HFFc6 (cell line): Measurements from ENCODE around the gene NLGN1. TPM values are rescaled to one million over a fixed set of nuclear protein-coding genes. Genes with fewer than 3 reads are reported as not detected.

ENCODE experiments used
- DNase-seq: peaks from one replicate; pipeline ENCODE4 v3.0.0-alpha.2; 2018
- H3K27ac Mint-ChIP-seq: 2 replicates; pipeline ENCODE4 v1.8.0; 2020; ENCODE audit warnings: mild to moderate bottlenecking, mixed read lengths
- H3K27me3 Mint-ChIP-seq: 2 replicates; pipeline ENCODE4 v1.8.0; 2021; ENCODE audit warnings: mild to moderate bottlenecking, moderate library complexity, mixed read lengths; ENCODE audit not compliant: insufficient read depth
- H3K36me3 Mint-ChIP-seq: 2 replicates; pipeline ENCODE4 v1.8.0; 2021; ENCODE audit warnings: low read depth, mixed read lengths
- H3K4me1 Mint-ChIP-seq: 2 replicates; pipeline ENCODE4 v1.8.0; 2020; ENCODE audit warnings: low read depth, mixed read lengths
- H3K4me3 Mint-ChIP-seq: 2 replicates; pipeline ENCODE4 v1.8.0; 2020; ENCODE audit warnings: mild to moderate bottlenecking, moderate library complexity, mixed read lengths
- H3K9me3 Mint-ChIP-seq: 2 replicates; pipeline ENCODE4 v1.8.0; 2020; ENCODE audit warnings: mild to moderate bottlenecking, mixed read lengths
- total RNA-seq, 6 experiments: library from RNA; stranded (reverse); fragmentation: NEBNext Ultra II Directional; extraction: Animal tissue kit (Norgen Biotek cat#: 25700); gene quantifications; 2 replicates in 1 of 6; 3 replicates in 5 of 6; pipeline ENCODE4 v1.2.3, GENCODE V29; 2021
- TF ChIP-seq, protein P1 (sequence below): fragments of 200-600 bp; sonication (generic); IDR thresholded peaks from 2 replicates; pipeline ENCODE4 v1.5.0; 2021; ENCODE audit warnings: antibody characterized with exemption, mild to moderate bottlenecking

The NLGN1 gene
- total RNA-seq, 6 experiments from 2014 or later, result 10.0 to 17.2 (median 15.7) TPM

DNA sequence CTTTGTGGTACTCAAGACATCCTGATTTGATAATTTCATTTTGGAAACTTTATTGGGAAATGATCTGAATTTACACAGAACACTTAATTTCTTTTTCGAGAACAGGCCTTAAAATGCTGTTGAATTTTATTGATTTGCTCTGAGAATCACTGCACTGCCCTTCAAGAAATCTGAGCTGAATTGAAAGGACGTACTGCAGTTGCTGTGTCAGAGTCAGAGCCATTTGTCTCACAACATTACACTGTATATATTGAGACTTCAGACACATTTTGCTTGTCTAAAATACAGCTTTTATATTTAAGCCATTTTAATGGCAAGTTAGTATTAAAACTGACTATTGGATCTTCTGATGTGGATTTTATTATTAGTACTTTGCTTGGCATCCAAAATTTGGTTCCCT lies 504.1 kb downstream of the NLGN1 start:
- TF ChIP-seq, protein P1, sequence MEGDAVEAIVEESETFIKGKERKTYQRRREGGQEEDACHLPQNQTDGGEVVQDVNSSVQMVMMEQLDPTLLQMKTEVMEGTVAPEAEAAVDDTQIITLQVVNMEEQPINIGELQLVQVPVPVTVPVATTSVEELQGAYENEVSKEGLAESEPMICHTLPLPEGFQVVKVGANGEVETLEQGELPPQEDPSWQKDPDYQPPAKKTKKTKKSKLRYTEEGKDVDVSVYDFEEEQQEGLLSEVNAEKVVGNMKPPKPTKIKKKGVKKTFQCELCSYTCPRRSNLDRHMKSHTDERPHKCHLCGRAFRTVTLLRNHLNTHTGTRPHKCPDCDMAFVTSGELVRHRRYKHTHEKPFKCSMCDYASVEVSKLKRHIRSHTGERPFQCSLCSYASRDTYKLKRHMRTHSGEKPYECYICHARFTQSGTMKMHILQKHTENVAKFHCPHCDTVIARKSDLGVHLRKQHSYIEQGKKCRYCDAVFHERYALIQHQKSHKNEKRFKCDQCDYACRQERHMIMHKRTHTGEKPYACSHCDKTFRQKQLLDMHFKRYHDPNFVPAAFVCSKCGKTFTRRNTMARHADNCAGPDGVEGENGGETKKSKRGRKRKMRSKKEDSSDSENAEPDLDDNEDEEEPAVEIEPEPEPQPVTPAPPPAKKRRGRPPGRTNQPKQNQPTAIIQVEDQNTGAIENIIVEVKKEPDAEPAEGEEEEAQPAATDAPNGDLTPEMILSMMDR, result no peak
- no peaks in the 10 kb centered on the region for H3K9me3 Mint-ChIP-seq
- no peak overlapping the region for H3K4me3 Mint-ChIP-seq
- DNase-seq, result no peak
- H3K27me3 Mint-ChIP-seq, result no peaks in the 10 kb centered on the region
- H3K27ac Mint-ChIP-seq, result no peak overlapping the region
- H3K36me3 Mint-ChIP-seq, result no peaks in the 10 kb centered on the region
- peaks cover 41% of the 10 kb centered on the region for H3K4me1 Mint-ChIP-seq

DNA sequence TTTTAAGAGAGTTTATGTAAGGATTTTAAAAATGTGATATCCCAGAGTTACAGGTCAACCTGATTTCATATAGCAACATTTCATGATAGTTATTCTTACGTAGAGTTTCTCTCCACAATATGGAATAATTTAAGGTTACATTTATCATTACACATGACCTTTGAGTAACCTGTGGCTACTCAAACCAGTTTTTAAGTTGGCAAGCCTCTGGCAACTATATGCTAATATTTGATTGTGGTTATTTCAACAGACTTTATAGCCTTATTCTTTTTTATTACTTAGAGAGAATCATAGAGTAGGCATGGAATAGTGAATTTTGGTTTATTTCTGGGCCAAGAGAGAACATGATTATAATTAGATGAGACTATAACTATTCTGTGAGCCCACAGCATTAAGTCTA lies 504.9 kb downstream of the NLGN1 start:
- H3K4me1 Mint-ChIP-seq, result peaks cover 37% of the 10 kb centered on the region
- no peaks in the 10 kb centered on the region for H3K9me3 Mint-ChIP-seq
- DNase-seq, result no peak
- peak overlapping the region; percentile 68 for H3K27ac Mint-ChIP-seq
- H3K27me3 Mint-ChIP-seq, result no peaks in the 10 kb centered on the region
- no peaks in the 10 kb centered on the region for H3K36me3 Mint-ChIP-seq
- H3K4me3 Mint-ChIP-seq, result no peak overlapping the region
- TF ChIP-seq, protein P1, result no peak

DNA sequence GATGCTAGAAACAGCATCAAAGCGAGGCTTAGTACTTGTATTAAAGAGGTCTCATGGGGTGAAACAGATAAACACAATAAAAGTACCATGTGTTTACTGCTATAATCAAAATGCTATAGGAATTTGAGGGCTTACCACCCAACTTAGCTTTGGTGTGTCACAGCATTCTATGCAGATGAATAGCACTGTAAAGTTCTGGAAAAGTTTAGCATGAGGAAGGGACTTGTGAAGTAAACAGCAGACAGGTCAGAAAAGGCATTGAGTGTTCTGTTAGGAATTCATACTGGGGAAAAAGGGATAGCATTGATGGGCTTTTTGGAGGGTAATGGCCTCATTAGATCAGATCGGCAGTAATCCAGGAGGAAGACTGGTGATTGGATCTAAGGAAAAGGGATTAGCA lies 505.3 kb downstream of the NLGN1 start:
- Mint-ChIP-seq H3K27ac (peak overlapping the region; percentile 68), H3K4me3 (peak overlapping the region; percentile 11), H3K9me3 (no peaks in the 10 kb centered on the region), H3K27me3 (no peaks in the 10 kb centered on the region), H3K36me3 (no peaks in the 10 kb centered on the region), H3K4me1 (peaks cover 37% of the 10 kb centered on the region)
- DNase-seq, result peak; percentile 86
- TF ChIP-seq, protein P1, result no peak

DNA sequence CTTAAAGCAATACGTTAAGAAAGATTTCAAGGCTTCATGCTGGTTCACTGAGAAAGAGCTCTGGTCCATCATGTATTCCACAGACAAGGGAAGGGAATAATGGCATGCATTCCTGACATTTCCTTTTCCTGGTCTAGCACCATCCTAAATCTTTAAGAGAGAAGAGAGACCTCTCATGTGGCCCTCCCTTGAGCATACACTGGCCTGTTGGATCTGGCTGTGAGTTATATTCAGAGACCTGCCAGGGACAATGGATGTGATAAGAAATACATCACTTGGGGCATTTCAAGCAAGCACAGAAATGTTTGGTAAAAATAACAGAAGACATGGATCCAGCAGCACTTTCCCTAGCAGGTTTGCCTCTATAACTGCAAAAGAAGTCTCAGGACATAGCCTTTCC lies 507.8 kb downstream of the NLGN1 start:
- Mint-ChIP-seq H3K36me3 (no peaks in the 10 kb centered on the region), H3K9me3 (no peaks in the 10 kb centered on the region), H3K4me1 (peaks cover 37% of the 10 kb centered on the region), H3K4me3 (no peak overlapping the region), H3K27ac (no peak overlapping the region), H3K27me3 (no peaks in the 10 kb centered on the region; the same call in 1 of the 2 replicates)
- TF ChIP-seq, protein P1, result no peak
- no peak for DNase-seq

DNA sequence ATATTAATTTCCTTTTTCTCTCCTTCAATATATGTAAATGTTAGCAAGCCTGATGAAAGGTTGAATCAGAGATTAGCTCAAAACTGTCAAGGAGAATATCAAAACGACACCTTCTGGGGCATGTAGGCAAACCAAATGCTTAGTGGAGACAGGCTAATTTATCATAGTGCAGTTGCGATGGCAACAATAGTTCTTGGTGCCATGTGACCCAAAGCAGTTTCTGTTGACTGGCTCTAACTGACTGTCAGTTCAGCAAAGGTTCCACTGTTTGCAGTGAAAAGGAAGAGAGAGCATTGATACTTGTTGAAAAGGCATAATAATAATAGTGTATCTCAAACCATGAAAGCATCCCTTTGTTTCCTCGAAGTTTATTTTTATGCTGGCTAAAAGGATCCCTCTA lies 513.9 kb downstream of the NLGN1 start:
- TF ChIP-seq, protein P1, result no peak
- H3K27ac Mint-ChIP-seq, result peak overlapping the region; percentile 89
- no peaks in the 10 kb centered on the region for H3K9me3 Mint-ChIP-seq
- no peak overlapping the region; the same call in 1 of the 2 replicates for H3K4me3 Mint-ChIP-seq
- DNase-seq, result no peak
- H3K27me3 Mint-ChIP-seq, result no peaks in the 10 kb centered on the region; the same call in 1 of the 2 replicates
- H3K36me3 Mint-ChIP-seq, result peaks cover 8% of the 10 kb centered on the region
- H3K4me1 Mint-ChIP-seq, result peaks cover 39% of the 10 kb centered on the region

DNA sequence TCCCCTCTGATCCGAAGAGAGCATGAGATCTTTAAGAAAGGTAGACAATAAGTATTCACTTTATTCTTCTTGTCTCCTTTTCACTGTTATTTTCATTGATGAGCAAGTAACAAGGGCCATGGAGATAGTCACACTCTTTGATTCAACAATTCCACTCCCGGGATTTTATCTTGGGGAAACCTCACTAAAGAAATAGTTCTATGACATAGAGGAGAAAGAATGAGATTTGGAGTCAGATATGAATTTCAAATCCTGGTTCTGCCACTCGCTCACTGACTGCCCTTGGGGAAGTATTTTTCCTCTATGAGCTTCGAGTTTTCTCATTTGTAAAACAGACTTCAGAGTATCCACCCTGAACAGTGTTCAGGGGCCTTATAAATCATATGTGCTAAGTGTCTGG lies 514.6 kb downstream of the NLGN1 start:
- H3K4me3 Mint-ChIP-seq, result peak overlapping the region; percentile 38
- H3K4me1 Mint-ChIP-seq, result peaks cover 39% of the 10 kb centered on the region
- peaks cover 8% of the 10 kb centered on the region for H3K36me3 Mint-ChIP-seq
- H3K27me3 Mint-ChIP-seq, result no peaks in the 10 kb centered on the region; the same call in 1 of the 2 replicates
- H3K9me3 Mint-ChIP-seq, result no peaks in the 10 kb centered on the region
- H3K27ac Mint-ChIP-seq, result peak overlapping the region; percentile 89
- peak; percentile 76 for DNase-seq
- TF ChIP-seq, protein P1, result no peak
